HK-2 (cell line): ENCODE data around the gene LIMS1.
"Not testable (repeated sequence)": the region's sequence is repeated elsewhere in the genome, so short reads cannot be mapped to it uniquely, and the experiment has no call there.

Experiments
- DNase-seq: peaks from one replicate; pipeline ENCODE4 v3.0.0-alpha.2; 2018; ENCODE audit not compliant: unreplicated experiment

LIMS1 gene

DNA sequence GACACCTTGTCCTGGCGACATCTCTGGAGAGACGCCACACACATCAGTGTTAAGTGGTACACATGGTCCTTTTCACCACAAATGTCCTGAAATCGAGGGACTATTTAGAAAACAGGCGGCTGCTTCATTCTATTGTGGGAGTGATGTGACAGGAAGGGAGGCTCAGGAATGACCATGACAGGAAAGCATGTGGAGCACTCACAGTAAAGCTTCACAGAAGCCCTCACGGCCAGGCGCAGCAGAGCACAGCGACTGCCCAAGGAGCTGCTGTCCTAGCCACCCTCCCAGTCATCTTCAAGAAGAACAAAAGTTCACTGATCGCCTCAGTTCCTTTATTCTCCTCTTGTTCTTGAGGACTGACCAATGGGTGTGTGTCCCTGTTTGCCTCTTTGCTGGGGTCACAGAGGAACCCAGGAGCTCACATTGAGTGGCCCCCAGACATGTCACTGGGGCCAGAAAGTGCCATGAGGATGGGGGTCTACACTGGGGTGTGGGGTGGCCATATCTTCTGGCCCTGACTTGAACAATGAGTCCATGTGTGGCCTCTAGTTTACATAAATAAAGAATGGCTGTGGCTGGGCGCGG lies 100.4 kb downstream of the LIMS1 start:
- no peak for DNase-seq

DNA sequence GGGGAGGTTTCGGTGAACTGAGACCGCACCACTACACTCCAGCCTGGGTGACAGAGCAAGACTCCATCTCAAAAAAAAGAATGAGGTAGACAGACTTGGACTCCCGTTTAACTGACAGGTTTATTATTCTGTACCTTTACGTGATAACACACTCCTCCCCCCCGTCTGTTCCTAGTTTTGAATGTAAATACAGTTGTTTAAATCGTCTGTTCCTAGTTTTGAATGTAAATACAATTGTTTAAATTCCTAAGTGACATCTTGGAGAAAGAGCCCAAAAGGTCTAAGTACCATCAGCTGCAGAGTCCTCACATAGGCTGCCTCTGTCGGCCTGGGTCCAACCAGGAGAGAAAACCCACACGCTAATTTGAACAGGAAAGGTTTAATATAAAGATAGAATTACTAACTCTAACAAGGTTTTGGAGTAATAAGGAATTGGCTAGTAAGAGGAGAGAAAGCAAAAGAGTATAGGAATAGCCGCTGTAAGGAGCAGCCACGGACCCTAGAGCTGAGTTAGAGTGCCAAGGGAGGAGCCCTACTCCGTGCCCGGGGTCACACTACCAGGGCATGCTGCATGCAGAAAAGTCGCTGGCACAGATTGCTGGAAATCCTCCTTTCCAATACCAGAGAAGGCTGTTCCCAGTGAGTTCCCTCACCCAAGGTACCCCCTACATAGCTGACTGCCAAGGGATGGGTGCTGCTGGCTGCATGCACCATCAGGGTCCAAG lies 101.5 kb downstream of the LIMS1 start:
- no peak for DNase-seq

DNA sequence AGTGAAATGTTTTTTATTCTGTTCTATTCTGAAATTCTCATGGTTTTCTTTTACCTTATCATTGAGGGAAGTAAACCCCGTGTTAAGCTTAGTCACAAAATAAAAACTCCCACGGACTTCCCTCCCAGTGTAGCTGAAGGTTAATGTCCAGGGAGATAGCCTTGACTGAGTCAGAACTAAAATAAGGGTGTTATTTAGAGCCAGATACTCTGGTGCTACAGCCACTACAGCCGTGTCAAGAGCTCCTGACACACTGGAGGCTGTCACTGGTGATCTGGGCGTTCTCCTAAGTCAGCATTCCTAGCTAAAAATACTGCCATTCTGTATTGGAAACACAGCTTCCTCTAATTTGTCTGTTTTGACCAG lies 103.0 kb downstream of the LIMS1 start:
- peak; percentile 35 for DNase-seq

DNA sequence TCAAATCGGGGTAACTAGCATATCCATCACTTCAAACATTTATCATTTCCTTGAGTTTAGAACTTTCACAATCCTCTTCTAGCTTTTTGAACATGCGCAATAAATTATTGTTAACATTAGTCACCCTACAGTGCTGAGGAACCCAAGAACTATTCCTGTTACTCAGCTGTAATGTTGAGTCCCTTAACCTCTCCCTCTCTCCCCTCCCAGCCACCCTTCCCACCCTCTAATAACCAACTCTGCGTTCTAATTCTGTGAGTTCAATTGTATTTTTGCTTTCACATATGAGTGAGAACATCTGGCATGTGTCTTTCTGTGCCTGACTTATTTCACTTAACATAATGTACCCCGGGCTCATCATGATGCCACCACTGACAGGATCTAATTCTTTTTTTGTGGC lies 106.5 kb downstream of the LIMS1 start:
- no peak for DNase-seq

DNA sequence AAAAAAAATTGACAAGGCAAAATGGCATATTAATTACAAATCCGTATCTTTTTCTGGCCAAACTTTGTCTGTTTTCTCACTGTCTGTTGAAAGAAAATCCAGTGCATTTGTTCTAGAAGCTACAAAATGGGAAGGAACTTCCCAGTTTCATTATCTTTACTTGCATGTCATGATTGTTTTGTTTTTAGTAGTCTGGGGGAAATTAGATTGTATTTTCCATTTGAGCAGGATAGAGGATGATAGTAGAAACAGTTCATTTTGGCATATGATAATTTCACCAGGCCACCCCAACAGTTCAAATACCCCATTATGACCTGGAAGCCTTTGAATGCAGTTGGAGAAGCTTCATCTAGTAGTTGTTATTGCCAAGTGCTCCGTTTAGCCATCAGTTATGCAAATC lies 107.5 kb downstream of the LIMS1 start:
- no peak for DNase-seq

DNA sequence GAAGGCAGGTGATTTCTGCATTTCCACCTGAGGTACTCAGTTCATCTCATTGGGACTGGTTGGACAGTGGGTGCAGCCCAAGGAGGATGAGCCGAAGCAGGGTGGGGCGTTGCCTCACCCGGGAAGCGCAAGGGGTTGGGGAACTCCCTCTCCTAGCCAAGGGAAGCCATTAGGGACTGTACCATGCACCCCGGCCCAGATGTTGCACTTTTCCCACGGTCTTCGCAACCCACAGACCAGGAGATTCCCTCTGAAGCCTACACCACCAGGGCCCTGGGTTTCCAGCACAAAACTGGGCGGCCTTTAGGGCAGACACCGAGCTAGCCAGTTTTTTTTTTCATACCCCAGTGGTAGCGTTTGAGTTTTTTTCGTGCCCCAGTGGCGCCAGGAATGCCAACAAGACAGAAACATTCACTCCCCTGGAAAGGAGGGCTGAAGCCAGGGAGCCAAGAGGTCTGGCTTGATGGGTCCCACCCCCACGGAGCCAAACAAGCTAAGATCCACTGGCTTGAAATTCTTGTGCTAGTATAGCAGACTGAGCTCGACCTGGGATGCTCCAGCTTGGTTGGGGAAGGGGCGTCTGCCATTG lies 109.1 kb downstream of the LIMS1 start:
- DNase-seq: no peak

DNA sequence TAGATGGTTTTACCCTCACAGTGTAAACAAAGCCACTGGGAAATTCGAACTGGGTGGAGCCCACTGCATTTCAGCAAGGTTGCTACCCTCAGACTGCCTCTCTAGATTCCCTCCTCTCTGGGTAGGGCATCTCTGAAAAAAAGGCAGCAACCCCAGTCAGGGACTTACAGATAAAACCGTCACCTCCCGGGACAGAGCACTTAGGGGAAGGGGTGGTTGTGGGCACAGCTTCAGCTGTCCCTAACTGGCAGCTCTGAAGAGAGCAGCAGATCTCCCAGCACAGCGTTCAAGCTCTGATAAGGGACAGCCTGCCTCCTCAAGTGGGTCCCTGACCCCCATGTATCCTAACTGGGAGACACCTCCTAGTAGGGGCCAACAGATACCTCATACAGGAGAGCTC lies 109.6 kb downstream of the LIMS1 start:
- not testable (repeated sequence) for DNase-seq

DNA sequence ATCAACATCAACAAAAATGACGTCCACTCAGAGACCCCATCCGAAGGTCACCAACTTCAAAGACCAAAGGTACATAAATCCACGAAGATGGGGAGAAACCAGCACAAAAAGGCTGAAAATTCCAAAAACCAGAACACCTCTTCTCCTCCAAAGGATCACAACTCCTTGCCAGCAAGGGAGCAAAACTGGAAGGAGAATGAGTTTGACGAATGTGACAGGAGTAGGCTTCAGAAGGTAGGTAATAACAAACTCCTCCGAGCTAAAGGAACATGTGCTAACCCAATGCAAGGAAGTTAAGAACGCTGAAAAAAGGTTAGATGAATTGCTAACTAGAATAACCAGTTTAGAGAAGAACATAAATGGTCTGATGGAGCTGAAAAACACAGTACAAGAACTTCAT lies 110.2 kb downstream of the LIMS1 start:
- DNase-seq: not testable (repeated sequence)

DNA sequence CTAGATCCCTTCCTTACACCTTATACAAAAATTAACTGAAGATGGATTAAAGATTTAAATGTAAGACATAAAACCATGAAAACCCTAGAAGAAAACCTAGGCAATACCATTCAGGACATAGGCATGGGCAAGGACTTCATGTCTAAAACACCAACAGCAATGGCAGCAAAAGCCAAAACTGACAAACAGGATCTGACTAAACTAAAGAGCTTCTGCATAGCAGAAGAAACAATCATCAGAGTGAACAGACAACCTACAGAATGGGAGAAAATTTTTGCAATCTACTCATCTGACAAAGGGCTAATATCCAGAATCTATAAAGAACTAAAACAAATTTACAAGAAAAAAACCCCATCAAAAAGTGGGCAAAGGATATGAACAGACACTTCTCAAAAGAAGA lies 114.5 kb downstream of the LIMS1 start:
- DNase-seq: not testable (repeated sequence)

DNA sequence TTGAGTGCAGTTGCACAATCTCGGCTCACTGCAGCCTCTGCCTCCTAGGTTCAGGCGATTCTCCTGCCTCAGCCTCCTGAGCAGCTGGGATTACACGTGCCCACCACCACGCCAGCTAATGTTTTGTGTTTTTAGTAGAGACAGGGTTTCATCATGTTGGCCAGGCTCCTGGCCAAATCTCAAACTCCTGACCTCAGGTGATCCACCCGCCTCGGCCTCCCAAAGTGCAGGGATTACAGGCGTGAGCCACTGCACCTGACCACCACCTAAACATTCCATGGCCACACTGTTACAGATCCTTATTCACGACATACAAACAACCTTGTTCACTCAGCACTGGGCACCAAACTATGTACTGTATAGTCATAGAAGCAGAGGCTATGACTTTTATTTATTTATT lies 116.2 kb downstream of the LIMS1 start:
- not testable (repeated sequence) for DNase-seq

DNA sequence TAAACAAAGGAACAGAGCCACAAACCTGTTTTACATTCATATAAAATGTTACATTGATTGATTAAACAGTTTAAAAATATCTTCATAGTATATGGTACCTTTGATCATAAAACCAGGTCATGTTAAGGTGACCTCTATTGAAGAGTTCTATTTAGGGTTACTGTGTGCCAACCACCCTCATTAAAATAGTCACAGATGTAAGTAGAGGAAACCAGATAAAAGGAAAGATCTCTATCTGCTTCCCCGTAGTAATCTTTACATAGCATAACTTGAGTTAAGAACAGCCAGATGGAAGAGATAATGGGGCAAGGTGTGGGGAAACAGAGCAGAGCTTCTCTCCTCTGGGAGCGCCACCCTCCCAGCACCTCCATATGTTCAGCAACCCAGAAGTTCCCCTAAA lies 117.2 kb downstream of the LIMS1 start:
- DNase-seq: not testable (repeated sequence)

DNA sequence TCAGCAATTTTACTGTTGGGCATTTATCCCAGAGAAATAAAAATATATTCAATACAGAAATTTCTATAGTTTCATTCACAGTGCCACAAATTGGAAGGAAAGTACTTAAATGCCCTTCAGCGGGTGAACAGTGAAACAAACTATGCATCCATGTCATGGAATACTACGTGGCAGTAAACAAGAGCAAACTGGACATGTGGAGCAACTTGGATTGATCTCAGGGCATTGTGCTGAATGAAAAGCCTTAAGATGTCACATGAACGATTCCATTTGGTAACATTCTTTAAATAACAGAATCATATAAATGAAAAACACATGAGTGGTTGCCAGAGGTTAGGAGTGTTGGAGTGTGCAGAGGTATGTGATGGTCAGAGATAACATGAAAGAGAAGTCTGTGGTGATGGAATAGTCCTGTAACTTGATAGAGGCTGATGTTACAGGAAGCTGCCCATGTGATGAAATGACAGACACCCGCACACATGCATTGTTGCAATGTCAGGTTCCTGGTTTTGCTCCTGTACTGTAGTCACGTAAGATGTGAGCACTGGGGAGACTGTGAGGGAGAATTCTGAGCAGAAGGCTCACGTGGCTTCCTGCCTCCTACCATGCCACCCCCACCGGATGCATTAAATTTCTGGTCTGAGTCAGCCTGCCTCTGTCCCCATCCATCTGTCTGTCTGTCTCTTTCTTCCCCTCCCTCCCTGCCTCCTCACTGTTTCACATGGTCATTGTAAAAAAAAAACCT lies 118.1 kb downstream of the LIMS1 start:
- DNase-seq: peak; percentile 50

DNA sequence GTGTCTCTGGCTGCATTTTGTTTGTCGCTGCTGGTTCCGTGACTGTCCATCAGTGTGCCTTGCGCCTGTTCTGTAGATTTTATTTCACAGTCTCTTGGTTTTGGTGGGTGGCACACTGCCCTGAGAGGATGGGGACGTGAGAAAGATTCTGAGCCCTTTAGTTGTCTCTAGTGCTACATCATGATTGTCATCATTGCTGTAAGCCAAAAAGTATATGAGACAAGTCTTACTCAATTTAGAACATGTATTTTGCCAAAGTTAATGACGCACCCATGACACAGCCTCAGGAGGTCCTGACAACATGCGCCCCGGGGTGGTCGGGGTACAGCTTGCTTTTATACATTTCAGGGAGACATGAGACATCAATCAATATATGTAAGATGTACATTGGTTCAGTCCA lies 119.2 kb downstream of the LIMS1 start:
- DNase-seq: not testable (repeated sequence)

DNA sequence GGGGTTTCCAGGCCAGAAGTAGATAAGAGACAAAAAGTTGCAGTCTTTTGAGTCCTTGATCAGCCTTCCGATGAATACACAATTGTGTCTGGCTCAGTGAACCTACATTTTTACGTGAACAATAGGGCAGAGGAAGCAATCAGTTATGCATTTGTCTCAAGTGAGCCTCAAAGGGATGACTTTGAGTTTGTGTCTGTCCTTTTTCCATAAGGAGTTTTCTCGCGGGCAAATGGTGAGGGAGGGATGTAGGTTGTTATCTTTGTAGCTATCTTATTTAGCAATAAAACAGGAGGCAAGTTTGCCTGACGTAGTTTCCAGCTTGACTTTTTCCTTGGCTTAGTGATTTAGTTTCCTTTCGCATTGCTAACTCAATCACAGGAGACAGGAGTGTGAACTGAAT lies 119.6 kb downstream of the LIMS1 start:
- not testable (repeated sequence) for DNase-seq

DNA sequence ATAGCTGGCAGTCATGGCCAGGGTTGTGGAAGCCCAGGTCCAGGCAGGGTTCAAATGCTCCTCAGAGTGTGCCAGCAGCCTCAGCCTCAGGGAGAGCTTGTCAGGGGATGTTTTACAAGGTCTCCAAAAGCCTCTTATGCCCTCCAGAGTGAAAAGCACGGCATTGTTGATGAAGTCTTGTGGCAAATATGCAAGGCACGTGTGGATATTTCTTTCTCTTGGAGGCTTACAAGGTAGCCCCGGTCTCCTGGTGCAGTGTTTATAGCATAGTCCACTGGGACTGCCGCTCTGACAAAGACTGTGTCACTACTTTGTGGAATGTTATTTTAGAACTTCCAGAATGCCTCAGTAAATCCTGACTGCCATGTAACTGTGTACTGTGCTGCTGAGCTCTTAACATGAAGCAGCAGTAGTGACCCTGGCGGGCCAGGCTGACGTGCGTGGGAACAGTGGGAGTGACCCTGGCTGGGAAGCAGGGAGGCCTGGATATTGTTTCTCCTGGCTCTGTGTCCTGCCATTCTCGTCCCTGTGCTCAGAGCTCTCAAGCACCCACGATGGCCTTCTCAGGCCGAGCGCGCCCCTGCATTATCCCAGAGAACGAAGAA lies 120.4 kb downstream of the LIMS1 start:
- DNase-seq: not testable (repeated sequence)

DNA sequence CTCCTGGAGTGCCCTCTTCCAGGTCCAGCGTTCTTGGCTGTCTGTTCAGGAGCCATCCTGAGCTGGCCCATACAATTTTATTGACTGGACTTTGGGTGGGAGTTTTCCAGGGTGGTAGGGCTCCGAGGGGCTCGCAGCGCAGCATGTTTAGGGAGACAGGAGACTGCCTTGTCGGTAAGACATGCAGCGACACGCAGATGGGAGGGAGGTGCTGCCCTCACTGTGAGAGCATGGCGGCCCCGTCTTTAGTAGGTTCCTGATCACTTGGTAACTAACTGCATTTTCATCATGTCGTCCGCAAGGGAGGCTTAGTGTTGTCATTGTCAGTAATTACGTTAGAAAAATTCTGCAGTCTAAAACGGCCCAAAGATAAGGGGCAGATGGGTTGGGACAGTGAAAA lies 121.0 kb downstream of the LIMS1 start:
- DNase-seq: not testable (repeated sequence)

DNA sequence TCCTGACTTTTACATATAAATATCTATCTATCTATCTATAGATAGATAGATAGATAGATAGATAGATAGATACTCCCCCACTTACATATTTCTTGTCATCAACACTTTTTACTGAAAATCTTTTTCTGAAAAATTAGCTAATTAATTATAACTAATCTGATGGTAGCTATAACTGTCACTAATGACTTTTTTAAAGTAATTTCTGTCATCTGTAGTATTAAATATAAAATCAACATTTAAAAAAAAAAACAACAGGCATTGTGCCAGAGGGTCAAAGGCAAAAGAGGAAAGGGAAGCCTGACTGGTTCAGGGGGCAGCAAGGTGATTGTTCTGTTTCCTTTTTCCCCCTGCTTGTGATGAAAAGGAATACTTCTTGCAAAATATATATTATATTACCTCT lies 122.0 kb downstream of the LIMS1 start:
- not testable (repeated sequence) for DNase-seq

DNA sequence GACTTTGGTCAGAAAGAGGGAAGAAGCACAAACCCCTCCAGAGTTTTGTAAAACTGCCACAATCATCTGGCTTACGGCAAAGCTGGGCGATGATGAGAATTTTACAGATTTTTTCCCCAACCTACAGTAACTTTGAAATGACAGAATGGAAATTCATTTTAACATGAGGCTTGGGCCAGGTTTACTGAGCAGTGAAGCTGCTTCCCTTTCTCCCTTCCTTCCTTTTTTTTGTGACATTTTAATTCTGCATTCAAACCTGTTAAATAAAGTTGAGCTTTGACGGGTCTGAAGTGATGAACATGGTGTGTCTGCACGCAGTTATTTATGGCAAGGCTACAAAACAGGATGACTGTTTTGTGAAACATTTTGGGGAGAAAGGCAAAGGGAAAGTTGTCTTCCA lies 123.2 kb downstream of the LIMS1 start:
- DNase-seq: not testable (repeated sequence)

DNA sequence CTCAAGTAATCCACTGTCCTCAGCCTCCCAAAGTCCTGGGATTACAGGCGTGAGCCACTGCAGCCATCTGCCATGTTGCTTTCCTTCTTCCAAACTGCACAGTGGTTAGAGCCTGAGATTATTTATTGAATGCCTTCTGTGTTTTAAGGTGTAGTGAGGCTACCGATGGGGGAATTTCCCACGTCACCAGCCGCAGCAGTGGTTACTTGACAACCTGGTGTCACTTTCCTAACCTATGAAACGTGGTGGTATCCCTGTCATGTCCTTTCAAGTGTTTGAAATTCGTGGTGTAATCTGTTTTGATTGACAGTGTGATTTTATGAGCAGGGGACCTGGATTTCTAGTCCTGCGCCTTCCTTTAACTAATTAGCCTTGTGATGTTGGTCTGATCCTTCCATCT lies 124.3 kb downstream of the LIMS1 start:
- DNase-seq: not testable (repeated sequence)

DNA sequence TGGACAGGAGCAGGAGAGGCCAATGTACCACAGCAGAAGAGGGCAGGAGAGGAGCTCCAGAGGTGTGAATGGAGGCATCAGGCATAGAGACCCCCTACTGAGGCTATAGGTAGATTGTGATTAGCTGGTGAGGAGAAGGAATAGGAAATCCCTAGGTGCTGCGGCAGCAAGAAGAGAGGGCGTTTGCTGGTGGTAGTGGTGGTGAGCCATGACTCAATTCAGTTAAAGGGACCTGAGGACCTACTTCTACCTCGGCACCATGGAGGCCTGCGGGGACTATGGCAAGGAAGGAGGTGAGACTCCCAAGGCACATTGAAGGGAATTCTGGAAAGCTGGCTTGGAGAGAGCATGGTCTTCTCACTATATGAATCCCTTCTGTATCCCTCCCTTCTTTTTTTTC lies 127.2 kb downstream of the LIMS1 start:
- not testable (repeated sequence) for DNase-seq

DNA sequence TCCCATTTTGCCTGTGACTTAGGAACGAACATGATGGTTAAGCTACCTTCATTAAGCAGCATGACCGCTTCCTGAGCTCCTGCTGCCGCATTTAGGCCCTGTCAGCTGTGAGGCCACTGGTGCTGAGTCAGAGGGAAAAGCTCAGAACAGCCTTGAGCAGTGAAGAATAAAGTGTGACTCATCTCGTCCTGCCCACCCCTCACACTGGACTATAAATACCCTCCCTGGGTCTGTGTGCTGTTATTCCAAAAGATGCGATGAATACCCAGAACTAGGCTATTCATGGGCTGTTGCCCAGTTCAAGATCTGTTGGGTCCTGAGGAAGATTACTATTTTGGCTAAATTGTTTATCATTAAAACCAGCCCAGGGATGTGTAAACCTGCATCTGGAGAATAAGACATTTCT lies 127.9 kb downstream of the LIMS1 start:
- DNase-seq: not testable (repeated sequence)

DNA sequence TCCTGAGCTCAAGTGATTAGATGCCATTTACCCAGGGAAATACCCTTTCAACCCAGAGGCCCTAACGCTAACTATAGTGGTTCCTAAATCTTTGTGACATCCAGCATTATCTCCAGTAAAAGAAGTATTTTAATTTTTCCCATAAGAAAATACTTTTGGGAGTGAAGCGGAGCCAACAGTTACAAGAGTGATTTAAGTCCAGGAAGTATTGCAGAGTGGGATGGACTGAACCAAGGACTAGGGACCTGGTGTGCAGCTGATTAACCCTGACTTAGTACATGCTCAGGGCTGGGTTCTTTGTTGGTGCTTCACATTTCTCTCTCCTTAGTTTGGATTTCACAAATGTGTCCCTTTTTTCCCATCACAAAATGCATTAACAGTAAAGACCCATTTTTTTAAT lies 129.1 kb downstream of the LIMS1 start:
- DNase-seq: not testable (repeated sequence)
